Mammary epithelial cell (primary cell): Measurements from ENCODE around the gene NDUFB1.

ENCODE experiments used
- CTCF ChIP-seq, 2 donors: IDR thresholded peaks in 1 of 2; conservative IDR thresholded peaks in 1 of 2; 2 replicates each; pipeline ENCODE4 v1.5.1; 2011 to 2012; ENCODE audit warnings: inconsistent platforms in 2 of 2, low read length in 2 of 2, mild to moderate bottlenecking in 2 of 2, control low read depth in 1 of 2, low read depth in 1 of 2; ENCODE audit not compliant: insufficient read depth in 1 of 2; ENCODE audit errors: extremely low read depth in 1 of 2
- EZH2 ChIP-seq: IDR thresholded peaks from 2 replicates; pipeline ENCODE4 v1.6.1; 2012; ENCODE audit warnings: low read length, inconsistent platforms, borderline replicate concordance

- TF ChIP-seq CTCF (conservative IDR thresholded peaks at IDR 0.05 in 1 of 2, IDR thresholded peaks at IDR 0.05 in 1 of 2; ENCODE audit: extremely low read depth in 1 of 2, insufficient read depth in 1 of 2, low read depth in 1 of 2, low read length in 2 of 2) (no peak), EZH2 (no peak)
These were observed 12.0 kb downstream of the NDUFB1 start for GRCh38 chr14:92109490-92109889.
